Activated CD4-positive, alpha-beta T cell treated with anti-CD3 and anti-CD28 coated beads for 24 hours (primary cell): Measurements from ENCODE around the gene GPR148.
A peak's percentile ranks its signal among the peaks of the same experiment; 100 is the strongest.
"Not testable (repeated sequence)": the region's sequence is repeated elsewhere in the genome, so short reads cannot be mapped to it uniquely, and the experiment has no call there.

ENCODE experiments used
- DNase-seq, 2 donors: peaks; one replicate each; pipeline ENCODE4 v3.0.0-alpha.2; 2020; ENCODE audit warnings: low read depth in 2 of 2

The GPR148 gene

GRCh38 chr2:130728549-130729316, at the start of gene GPR148:
Gene GPR148 (plus strand): TSS chr2:130729070. CDS start chr2:130729152, 82 bp downstream.
- DNase-seq: no peak

GRCh38 chr2:130692041-130692770, 36.7 kb upstream of the GPR148 start:
- not testable (repeated sequence) for DNase-seq

GRCh38 chr2:130693474-130693873, 35.4 kb upstream of the GPR148 start:
- DNase-seq: not testable (repeated sequence)

- not testable (repeated sequence) for DNase-seq
These were observed 25.6 kb upstream of the GPR148 start for GRCh38 chr2:130703250-130703649.

- not testable (repeated sequence) for DNase-seq
These were observed 14.1 kb upstream of the GPR148 start for GRCh38 chr2:130714795-130715194.

- DNase-seq: no peak
These were observed 8.8 kb upstream of the GPR148 start for GRCh38 chr2:130720036-130720435.

GRCh38 chr2:130720528-130720927, 8.3 kb upstream of the GPR148 start:
- no peak for DNase-seq

GRCh38 chr2:130724455-130724854, 4.4 kb upstream of the GPR148 start:
- no peak for DNase-seq

GRCh38 chr2:130726614-130727180, 2.2 kb upstream of the GPR148 start:
- no peak for DNase-seq

GRCh38 chr2:130727286-130727924, 1.5 kb upstream of the GPR148 start:
- peak; percentile 83 to 84 for DNase-seq

GRCh38 chr2:130728007-130728454, 839 bp upstream of the GPR148 start:
- peak in 1 of 2 donors; percentile 7 for DNase-seq

GRCh38 chr2:130729322-130730299, 741 bp downstream of the GPR148 start:
- DNase-seq: no peak

- DNase-seq: not testable (repeated sequence)
These were observed 3.4 kb downstream of the GPR148 start for GRCh38 chr2:130732257-130732656.

- no peak for DNase-seq
These were observed 6.3 kb downstream of the GPR148 start for GRCh38 chr2:130735200-130735599.

- DNase-seq: no peak
These were observed 7.6 kb downstream of the GPR148 start for GRCh38 chr2:130736487-130736886.

- DNase-seq: no peak
These were observed 8.7 kb downstream of the GPR148 start for GRCh38 chr2:130737592-130737991.

GRCh38 chr2:130740671-130741070, 11.8 kb downstream of the GPR148 start:
- no peak for DNase-seq

- no peak for DNase-seq
These were observed 14.4 kb downstream of the GPR148 start for GRCh38 chr2:130743278-130743677.

- no peak for DNase-seq
These were observed 15.6 kb downstream of the GPR148 start for GRCh38 chr2:130744287-130745117.

- no peak for DNase-seq
These were observed 20.2 kb downstream of the GPR148 start for GRCh38 chr2:130749078-130749477.
